CD4-positive, CD25-positive, alpha-beta regulatory T cell (primary cell): Measurements from ENCODE around the gene CETN3. TPM values are rescaled to one million over a fixed set of nuclear protein-coding genes. Genes with fewer than 3 reads are reported as not detected.
"Not testable (repeated sequence)": the region's sequence is repeated elsewhere in the genome, so short reads cannot be mapped to it uniquely, and the experiment has no call there.

Experiments
- ATAC-seq, 2 donors: fragments of 150-1000 bp; cut with Tn5 transposase; one replicate each; pipeline ENCODE4 v1.10.0; 2021; ENCODE audit warnings: low read depth in 2 of 2, moderate number of reproducible peaks in 2 of 2, moderate library complexity in 1 of 2
- DNase-seq, 3 donors: peaks; one replicate each; pipeline versions ENCODE4 v3.0.0 to v3.0.0-alpha.2; 2012 to 2022; ENCODE audit warnings: mixed read lengths in 1 of 3
- H3K27ac ChIP-seq: one replicate; pipeline ENCODE4 v1.7.0; 2013; ENCODE audit warnings: mild to moderate bottlenecking, low read length; ENCODE audit not compliant: insufficient read depth, poor library complexity, severe bottlenecking
- H3K27me3 ChIP-seq: one replicate; pipeline ENCODE4 v1.7.0; 2013; ENCODE audit warnings: low read length; ENCODE audit not compliant: control insufficient read depth, insufficient read depth
- H3K36me3 ChIP-seq: one replicate; pipeline ENCODE4 v1.7.0; 2013; ENCODE audit warnings: mild to moderate bottlenecking, low read length, moderate library complexity; ENCODE audit not compliant: control insufficient read depth, insufficient read depth
- H3K4me1 ChIP-seq: 2 replicates; pipeline ENCODE4 v1.7.0; 2013; ENCODE audit warnings: mild to moderate bottlenecking, low read length; ENCODE audit not compliant: insufficient read depth, control insufficient read depth, poor library complexity, severe bottlenecking
- H3K4me3 ChIP-seq: one replicate; pipeline ENCODE4 v1.7.0; 2013; ENCODE audit warnings: low read depth, mild to moderate bottlenecking, low read length, moderate library complexity
- H3K9me3 ChIP-seq, 2 experiments: 1 replicate in 1 of 2; 2 replicates in 1 of 2; pipeline ENCODE4 v1.7.0; 2013; ENCODE audit warnings: low read length in 2 of 2, mild to moderate bottlenecking in 1 of 2, moderate library complexity in 1 of 2; ENCODE audit not compliant: control insufficient read depth in 2 of 2
- H3K27ac Mint-ChIP-seq, 3 donors: one replicate each; pipeline ENCODE4 v1.8.0; 2020 to 2022; ENCODE audit warnings: mild to moderate bottlenecking in 3 of 3, mixed read lengths in 3 of 3, moderate library complexity in 2 of 3
- H3K27me3 Mint-ChIP-seq: one replicate; pipeline ENCODE4 v1.8.0; 2022; ENCODE audit warnings: mild to moderate bottlenecking, mixed read lengths
- H3K36me3 Mint-ChIP-seq: one replicate; pipeline ENCODE4 v1.8.0; 2020; ENCODE audit warnings: mixed read lengths
- H3K4me1 Mint-ChIP-seq, 4 donors: one replicate each; pipeline ENCODE4 v1.8.0; 2020 to 2022; ENCODE audit warnings: mixed read lengths in 4 of 4, mild to moderate bottlenecking in 1 of 4
- H3K4me3 Mint-ChIP-seq, 4 donors: one replicate each; pipeline ENCODE4 v1.8.0; 2020 to 2022; ENCODE audit warnings: mild to moderate bottlenecking in 4 of 4, mixed read lengths in 4 of 4, moderate library complexity in 3 of 4
- H3K9me3 Mint-ChIP-seq, 7 donors: one replicate each; pipeline ENCODE4 v1.8.0; 2020 to 2022; ENCODE audit warnings: mixed read lengths in 7 of 7, mild to moderate bottlenecking in 3 of 7, moderate library complexity in 2 of 7
- polyA plus RNA-seq, 4 donors: library from polyadenylated mRNA; unstranded; fragments of 300-500 nt; fragmentation: Illumina TruSeq; gene quantifications; one replicate each; pipeline ENCODE4 v1.2.3, GENCODE V29; 2021
- total RNA-seq: library from RNA; stranded (reverse); gene quantifications from one replicate; pipeline ENCODE4 v1.2.3, GENCODE V29; 2022

Gene CETN3
- total and polyA plus RNA-seq, 5 donors from 2014 or later: 5.2 to 31.0 (median 20.3) TPM

GRCh38 chr5:90345684-90346083 lies 63.9 kb downstream of the CETN3 start:
- Mint-ChIP-seq H3K27ac (no peak overlapping the region), H3K27me3 (peaks cover 5% of the 10 kb centered on the region), H3K4me1 (no peaks in the 10 kb centered on the region), H3K4me3 (no peak overlapping the region), H3K9me3 (peaks cover 0 to 1% (median 0%) of the 10 kb centered on the region in 7 donors), H3K36me3 (no peaks in the 10 kb centered on the region)
- Histone ChIP-seq H3K4me1 (no peaks in the 10 kb centered on the region), H3K27me3 (no peaks in the 10 kb centered on the region), H3K4me3 (no peak overlapping the region), H3K27ac (no peak overlapping the region), H3K9me3 (no peaks in the 10 kb centered on the region), H3K36me3 (no peaks in the 10 kb centered on the region)
- no peak for DNase-seq
- ATAC-seq: no peak

DNA sequence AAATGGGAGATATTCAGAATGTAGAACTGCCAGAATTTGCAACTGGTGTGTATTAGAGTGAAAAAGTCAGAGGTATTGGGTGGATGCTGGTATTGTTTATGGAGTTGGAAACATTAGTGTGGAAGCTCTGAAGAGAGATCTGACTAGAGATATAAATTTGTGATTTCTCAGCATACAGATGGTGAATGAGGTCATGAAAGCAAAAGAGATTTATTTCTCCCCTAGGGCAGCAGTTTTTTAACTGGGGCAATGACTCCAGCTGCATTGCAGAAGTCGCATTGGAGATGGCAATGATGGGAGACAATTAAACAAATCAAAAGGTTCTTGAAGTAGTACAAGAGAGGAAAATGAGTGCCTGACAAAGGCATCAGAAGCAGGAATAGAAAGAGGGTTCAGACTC lies 64.9 kb downstream of the CETN3 start:
- Mint-ChIP-seq H3K27me3 (no peaks in the 10 kb centered on the region), H3K4me1 (no peaks in the 10 kb centered on the region), H3K36me3 (no peaks in the 10 kb centered on the region), H3K27ac (no peak overlapping the region), H3K9me3 (peaks cover 0 to 1% (median 0%) of the 10 kb centered on the region in 7 donors), H3K4me3 (no peak overlapping the region)
- Histone ChIP-seq H3K27ac (no peak overlapping the region), H3K27me3 (no peaks in the 10 kb centered on the region), H3K4me1 (no peaks in the 10 kb centered on the region), H3K9me3 (no peaks in the 10 kb centered on the region), H3K4me3 (no peak overlapping the region), H3K36me3 (no peaks in the 10 kb centered on the region)
- ATAC-seq (no peak), DNase-seq (no peak)

DNA sequence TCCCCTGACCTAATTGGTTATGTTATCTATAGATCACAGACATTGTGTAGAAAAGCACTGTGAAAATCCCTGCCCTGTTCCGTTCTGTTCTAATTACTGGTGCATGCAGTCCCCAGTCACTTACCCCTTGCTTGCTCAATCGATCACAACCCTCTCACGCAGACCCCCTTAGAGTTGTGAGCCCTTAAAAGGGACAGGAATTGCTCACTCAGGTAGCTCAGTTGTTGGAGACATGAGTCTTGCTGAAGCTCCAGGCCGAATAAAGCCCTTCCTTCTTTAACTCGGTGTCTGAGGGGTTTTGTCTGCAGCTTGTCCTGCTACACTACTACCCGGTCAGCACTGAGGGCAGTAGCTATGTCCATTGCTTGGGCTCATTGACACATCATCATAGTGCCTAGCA lies 65.8 kb downstream of the CETN3 start:
- H3K9me3 Mint-ChIP-seq, ATAC-seq, H3K27ac Mint-ChIP-seq, H3K4me1 ChIP-seq, H3K36me3 ChIP-seq, DNase-seq, H3K4me1 Mint-ChIP-seq, H3K4me3 Mint-ChIP-seq, H3K27me3 ChIP-seq, H3K27ac ChIP-seq, H3K9me3 ChIP-seq, H3K36me3 Mint-ChIP-seq, H3K4me3 ChIP-seq, H3K27me3 Mint-ChIP-seq: not testable (repeated sequence)

DNA sequence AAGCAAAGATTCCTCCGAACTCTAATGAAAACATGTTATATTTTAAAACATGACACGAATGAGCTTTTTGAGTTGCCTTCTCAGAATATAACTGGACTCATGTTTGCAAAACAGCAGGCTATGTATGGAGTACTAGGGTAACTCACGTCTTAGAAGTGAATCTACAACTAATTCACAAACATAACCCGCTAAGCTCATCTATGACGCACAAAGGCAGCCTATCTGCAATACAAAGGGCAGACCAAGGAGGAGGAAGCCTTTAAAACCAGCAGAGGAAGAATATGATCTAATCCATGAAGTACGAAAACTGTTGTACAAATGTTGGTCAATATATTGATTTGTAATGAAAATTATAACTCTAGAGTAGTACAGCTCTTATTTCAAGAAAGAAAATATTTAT lies 67.0 kb downstream of the CETN3 start:
- ATAC-seq (no peak), DNase-seq (no peak)
- Histone ChIP-seq H3K27me3 (no peaks in the 10 kb centered on the region), H3K36me3 (no peaks in the 10 kb centered on the region), H3K27ac (no peak overlapping the region), H3K4me1 (no peaks in the 10 kb centered on the region), H3K9me3 (no peaks in the 10 kb centered on the region), H3K4me3 (no peak overlapping the region)
- no peak overlapping the region for H3K27ac Mint-ChIP-seq
- no peaks in the 10 kb centered on the region for H3K4me1 Mint-ChIP-seq
- no peaks in the 10 kb centered on the region for H3K36me3 Mint-ChIP-seq
- H3K27me3 Mint-ChIP-seq: no peaks in the 10 kb centered on the region
- no peak overlapping the region for H3K4me3 Mint-ChIP-seq
- H3K9me3 Mint-ChIP-seq: no peaks in the 10 kb centered on the region

Other genes with a start within 250 kb of the CETN3 start
- 4.2 TPM for gene MBLAC2, start 65.0 kb upstream of the CETN3 start, total RNA-seq
- 1 to 10 TPM; 2.0 to 5.4 (median 3.6) TPM for gene MBLAC2, start 65.0 kb upstream of the CETN3 start, polyA plus RNA-seq
- gene POLR3G, start 65.1 kb upstream of the CETN3 start, total RNA-seq: 0.91 TPM
- gene POLR3G, start 65.1 kb upstream of the CETN3 start, polyA plus RNA-seq: 1 to 10 TPM; 1.2 to 1.9 (median 1.5) TPM
- gene LYSMD3, start 119.8 kb upstream of the CETN3 start, total RNA-seq: 34.4 TPM
- 10 to 100 TPM in 3 of 4 donors, 1 to 10 TPM in 1; 8.3 to 12.2 (median 10.6) TPM for gene LYSMD3, start 119.8 kb upstream of the CETN3 start, polyA plus RNA-seq
- gene ADGRV1, start 149.0 kb upstream of the CETN3 start, total RNA-seq: 0.52 TPM
- under 1 TPM in 1 of 4 donors, not detected in 3; 0.42 TPM for gene ADGRV1, start 149.0 kb upstream of the CETN3 start, polyA plus RNA-seq